Sigmoid colon (tissue), 7 donors: ENCODE data around the gene URB1. TPM values are rescaled to one million over a fixed set of nuclear protein-coding genes. Genes with fewer than 3 reads are reported as not detected.
A peak's percentile ranks its signal among the peaks of the same experiment; 100 is the strongest.

Experiments
- DNase-seq: peaks from one replicate; pipeline ENCODE4 v3.0.0-alpha.2; 2019
- H3K27ac ChIP-seq, 4 donors: fragments of 200-600 bp; sonication (generic); one replicate each; pipeline ENCODE4 v1.5.1; 2016 to 2019; ENCODE audit warnings: mild to moderate bottlenecking in 1 of 4
- H3K27me3 ChIP-seq, 3 donors: fragments of 200-600 bp; sonication (generic); one replicate each; pipeline ENCODE4 v1.5.1; 2019; ENCODE audit warnings: mild to moderate bottlenecking in 1 of 3
- H3K36me3 ChIP-seq, 4 donors: fragments of 200-600 bp; sonication (generic); one replicate each; pipeline ENCODE4 v1.5.1; 2016 to 2019
- H3K4me1 ChIP-seq, 4 donors: fragments of 200-600 bp; sonication (generic); one replicate each; pipeline ENCODE4 v1.5.1; 2017 to 2019
- H3K4me3 ChIP-seq, 4 donors: fragments of 200-600 bp; sonication (generic); one replicate each; pipeline ENCODE4 v1.5.1; 2017 to 2019; ENCODE audit warnings: mild to moderate bottlenecking in 2 of 4, moderate library complexity in 1 of 4
- H3K9me3 ChIP-seq, 4 donors: fragments of 200-600 bp in 3 of 4; sonication (generic) in 3 of 4; one replicate each; pipeline versions ENCODE4 v1.5.1 to v1.6.1; 2013 to 2019
- EP300 ChIP-seq, 4 donors: sonication (generic); formaldehyde crosslinking; IDR thresholded peaks; one replicate each; pipeline ENCODE4 v1.6.1; 2017; ENCODE audit warnings: antibody characterized with exemption in 4 of 4
- POLR2A ChIP-seq, 2 donors: fragments of 450-650 bp; IDR thresholded peaks; one replicate each; pipeline ENCODE4 v1.6.1; 2016; ENCODE audit warnings: antibody characterized with exemption in 2 of 2, mild to moderate bottlenecking in 2 of 2, moderate library complexity in 2 of 2
- POLR2AphosphoS5 ChIP-seq, 4 donors: sonication (generic); formaldehyde crosslinking; IDR thresholded peaks; one replicate each; pipeline ENCODE4 v1.6.1; 2017; ENCODE audit warnings: antibody characterized with exemption in 4 of 4
- WGBS, 2 donors: extraction: QIAGEN DNeasy Blood & Tissue Kit; methylation state at CpG; one replicate each; pipeline ENCODE4 v1.1.7; 2013; 5-methylcytosine and 5-hydroxymethylcytosine counted together
- intact Hi-C: fragments of 100-400 bp; cut with DNase I; formaldehyde crosslinking; loops from one replicate; pipeline ENCODE4 v1.15.1; 2023
- polyA plus RNA-seq, 3 donors: library from polyadenylated mRNA; stranded (reverse); fragments of 200-250 nt; gene quantifications; one replicate each; pipeline ENCODE4 v1.2.3, GENCODE V29; 2013
- total RNA-seq, 4 donors: library from RNA; depleted of rRNA; stranded (reverse); fragments of >200 nt; gene quantifications; one replicate each; pipeline ENCODE4 v1.1.0, GENCODE V29; 2016
- TF ChIP-seq, protein P1 (sequence below), 4 experiments: fragments of 450-650 bp in 3 of 4; fragments of 200-600 bp in 1 of 4; IDR thresholded peaks; one replicate each; pipeline ENCODE4 v1.5.1; 2016 to 2019; ENCODE audit warnings: antibody characterized with exemption in 4 of 4, mild to moderate bottlenecking in 3 of 4, moderate library complexity in 2 of 4
- donor health status: healthy with polysubstance abuse.
- donor health status: Bipolar disorder and iron deficiency.
- donor health status: healthy.

Gene URB1
- total and polyA plus RNA-seq, 7 donors = 0.60 to 16.7 (median 7.5) TPM

DNA sequence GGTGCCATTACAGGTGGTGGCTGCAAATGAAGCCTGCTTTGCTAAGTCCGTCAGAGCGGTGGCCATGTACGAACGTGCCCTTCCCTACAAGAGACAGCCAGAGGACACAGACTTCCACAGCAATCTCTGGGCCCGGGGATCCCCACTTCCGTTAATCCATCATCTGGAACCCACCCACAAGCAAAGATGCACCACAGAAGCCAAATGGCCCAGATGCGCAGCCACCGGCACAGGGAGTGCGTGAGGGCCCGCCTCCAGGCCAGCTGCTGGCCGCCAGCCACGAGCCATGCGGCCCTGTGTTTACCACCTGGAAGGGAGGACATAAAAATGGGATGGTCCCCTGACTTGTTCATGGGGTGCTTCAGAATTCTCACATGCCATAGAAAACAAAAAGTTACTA lies 72.1 kb downstream of the URB1 start:
- peaks cover 39 to 100% (median 75%) of the 10 kb centered on the region in 4 donors for H3K36me3 ChIP-seq
- no peak for DNase-seq
- no peak for TF ChIP-seq POLR2A (IDR thresholded peaks at IDR 0.05)
- no peak for TF ChIP-seq POLR2AphosphoS5 (IDR thresholded peaks at IDR 0.05)
- TF ChIP-seq EP300 (IDR thresholded peaks at IDR 0.05) = no peak
- TF ChIP-seq, protein P1, sequence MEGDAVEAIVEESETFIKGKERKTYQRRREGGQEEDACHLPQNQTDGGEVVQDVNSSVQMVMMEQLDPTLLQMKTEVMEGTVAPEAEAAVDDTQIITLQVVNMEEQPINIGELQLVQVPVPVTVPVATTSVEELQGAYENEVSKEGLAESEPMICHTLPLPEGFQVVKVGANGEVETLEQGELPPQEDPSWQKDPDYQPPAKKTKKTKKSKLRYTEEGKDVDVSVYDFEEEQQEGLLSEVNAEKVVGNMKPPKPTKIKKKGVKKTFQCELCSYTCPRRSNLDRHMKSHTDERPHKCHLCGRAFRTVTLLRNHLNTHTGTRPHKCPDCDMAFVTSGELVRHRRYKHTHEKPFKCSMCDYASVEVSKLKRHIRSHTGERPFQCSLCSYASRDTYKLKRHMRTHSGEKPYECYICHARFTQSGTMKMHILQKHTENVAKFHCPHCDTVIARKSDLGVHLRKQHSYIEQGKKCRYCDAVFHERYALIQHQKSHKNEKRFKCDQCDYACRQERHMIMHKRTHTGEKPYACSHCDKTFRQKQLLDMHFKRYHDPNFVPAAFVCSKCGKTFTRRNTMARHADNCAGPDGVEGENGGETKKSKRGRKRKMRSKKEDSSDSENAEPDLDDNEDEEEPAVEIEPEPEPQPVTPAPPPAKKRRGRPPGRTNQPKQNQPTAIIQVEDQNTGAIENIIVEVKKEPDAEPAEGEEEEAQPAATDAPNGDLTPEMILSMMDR (IDR thresholded peaks at IDR 0.05) = no peak
- H3K9me3 ChIP-seq = no peaks in the 10 kb centered on the region
- no peak overlapping the region for H3K4me3 ChIP-seq
- WGBS, 2 donors = 91 to 92% methylated on average over 13 of the region's 13 CpGs
- H3K27me3 ChIP-seq = no peaks in the 10 kb centered on the region
- intact Hi-C loops = no loop called here
- no peak overlapping the region for H3K27ac ChIP-seq
- no peaks in the 10 kb centered on the region for H3K4me1 ChIP-seq

DNA sequence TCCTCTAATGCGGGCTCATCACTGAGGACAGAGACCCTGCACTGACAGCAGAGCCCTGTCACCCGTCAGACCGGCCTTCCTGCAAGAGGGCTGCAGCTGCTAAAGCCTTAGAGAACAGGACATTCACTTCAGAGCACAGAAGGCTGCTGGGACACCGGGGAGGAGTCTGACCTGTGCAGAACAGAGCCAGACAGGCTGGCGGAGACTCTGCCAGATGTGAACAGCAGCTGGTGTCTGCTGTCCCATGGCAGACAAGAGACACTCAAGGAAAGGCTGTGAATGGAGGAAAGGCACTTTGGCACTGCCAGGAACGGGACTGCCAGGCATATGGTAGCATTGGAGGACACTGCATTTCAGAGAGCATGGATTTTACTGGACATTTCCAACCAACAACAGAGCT lies 72.8 kb downstream of the URB1 start:
- DNase-seq = no peak
- peaks cover 35 to 100% (median 77%) of the 10 kb centered on the region in 4 donors for H3K36me3 ChIP-seq
- 90 to 93% methylated on average over 6 of the region's 6 CpGs for WGBS, 2 donors

GRCh38 chr21:32319012-32319411 lies 73.8 kb downstream of the URB1 start:
- no peak overlapping the region for H3K27ac ChIP-seq
- DNase-seq = no peak
- no peaks in the 10 kb centered on the region for H3K9me3 ChIP-seq
- intact Hi-C loops = no loop called here
- TF ChIP-seq POLR2A (IDR thresholded peaks at IDR 0.05) (no peak), EP300 (IDR thresholded peaks at IDR 0.05) (no peak), POLR2AphosphoS5 (IDR thresholded peaks at IDR 0.05) (no peak)
- TF ChIP-seq, protein P1 (IDR thresholded peaks at IDR 0.05) = no peak
- no peaks in the 10 kb centered on the region for H3K27me3 ChIP-seq
- peaks cover 25 to 100% (median 74%) of the 10 kb centered on the region in 4 donors for H3K36me3 ChIP-seq
- WGBS, 2 donors = 95 to 96% methylated on average over 7 of the region's 7 CpGs
- H3K4me1 ChIP-seq = no peaks in the 10 kb centered on the region
- H3K4me3 ChIP-seq = no peak overlapping the region

More for the DNA sequence above, 72.8 kb downstream of the URB1 start:
- Histone ChIP-seq H3K4me1 (no peaks in the 10 kb centered on the region), H3K27ac (no peak overlapping the region), H3K4me3 (no peak overlapping the region), H3K9me3 (no peaks in the 10 kb centered on the region), H3K27me3 (no peaks in the 10 kb centered on the region)
- intact Hi-C loops = no loop called here
- TF ChIP-seq POLR2AphosphoS5 (IDR thresholded peaks at IDR 0.05) (peak in 2 of 4 donors; percentile 27 to 30), POLR2A (IDR thresholded peaks at IDR 0.05) (no peak)

DNA sequence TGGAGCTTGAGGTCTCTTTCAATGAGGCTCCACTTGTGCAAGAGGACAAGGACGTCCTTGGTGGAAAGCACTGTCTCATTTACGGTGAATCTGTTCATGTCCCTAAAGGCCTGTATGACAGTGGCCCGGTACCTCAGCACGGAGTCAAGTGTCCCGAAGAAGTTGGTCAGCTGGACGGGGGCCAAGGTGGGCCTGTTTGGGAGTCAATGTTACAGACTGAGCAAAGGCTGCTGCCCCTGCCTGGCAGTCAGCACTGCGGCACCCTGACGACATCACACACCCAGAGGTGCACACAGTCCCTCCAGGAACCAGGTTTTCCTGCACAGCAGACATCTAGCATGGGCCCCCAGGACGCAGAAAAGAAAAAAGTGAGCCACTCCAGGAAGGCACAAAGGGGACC lies 75.1 kb downstream of the URB1 start:
- Histone ChIP-seq H3K9me3 (no peaks in the 10 kb centered on the region), H3K36me3 (peaks cover 18 to 100% (median 61%) of the 10 kb centered on the region in 4 donors), H3K4me3 (no peak overlapping the region), H3K27ac (no peak overlapping the region), H3K27me3 (no peaks in the 10 kb centered on the region), H3K4me1 (no peaks in the 10 kb centered on the region)
- intact Hi-C loops = no loop called here
- TF ChIP-seq, protein P1 (IDR thresholded peaks at IDR 0.05) = no peak
- TF ChIP-seq POLR2AphosphoS5 (IDR thresholded peaks at IDR 0.05) = no peak
- no peak for TF ChIP-seq POLR2A (IDR thresholded peaks at IDR 0.05)
- TF ChIP-seq EP300 (IDR thresholded peaks at IDR 0.05) = no peak
- no peak for DNase-seq
- 86 to 93% methylated on average over 9 of the region's 9 CpGs for WGBS, 2 donors

DNA sequence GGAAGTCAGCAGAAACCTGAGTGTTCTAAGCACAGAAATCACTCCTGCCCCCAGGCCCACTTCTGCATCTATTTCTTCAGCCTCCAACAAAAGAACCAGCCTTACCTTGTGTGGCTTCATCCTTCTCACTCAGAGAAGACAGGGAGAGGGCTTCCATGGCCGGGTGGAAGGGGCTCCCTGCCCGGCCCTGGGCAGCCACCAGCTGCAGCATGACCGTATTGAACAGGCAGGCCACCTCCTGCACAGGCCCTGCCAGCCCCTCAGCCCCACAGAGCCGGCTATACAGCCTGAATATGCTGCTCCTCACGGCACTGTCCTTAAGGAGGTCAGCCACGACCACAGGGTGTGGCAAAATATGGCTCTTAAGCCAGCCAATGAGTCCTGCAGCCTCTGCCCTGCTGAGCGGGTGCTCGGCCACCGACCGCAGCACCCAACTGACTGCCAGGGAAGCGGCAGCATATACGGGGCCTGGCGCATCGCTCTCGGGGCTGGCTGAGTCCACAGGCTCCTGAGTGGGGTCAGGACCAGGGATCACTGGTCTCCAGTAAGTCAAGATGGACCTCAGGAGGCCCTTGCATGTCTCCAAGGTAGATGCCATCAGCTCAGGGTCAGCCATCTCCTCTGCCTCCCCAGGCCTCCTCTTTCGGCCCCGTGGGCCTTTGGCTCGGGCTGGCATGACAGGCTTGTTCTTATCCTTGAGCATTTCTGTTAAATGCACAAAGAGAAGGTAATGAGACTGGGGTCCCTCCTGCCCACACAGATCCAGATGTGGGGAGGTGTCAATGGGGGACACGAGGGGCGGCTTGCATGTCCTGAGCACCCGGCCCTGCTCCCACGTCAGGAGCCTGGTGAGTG lies 76.2 kb downstream of the URB1 start:
- DNase-seq = no peak
- 93 to 95% methylated on average over 22 of the region's 22 CpGs for WGBS, 2 donors

More for the DNA sequence above, 76.2 kb downstream of the URB1 start:
- Histone ChIP-seq H3K9me3 (no peaks in the 10 kb centered on the region), H3K4me3 (no peak overlapping the region), H3K36me3 (peaks cover 17 to 100% (median 55%) of the 10 kb centered on the region in 4 donors), H3K27me3 (no peaks in the 10 kb centered on the region), H3K4me1 (no peaks in the 10 kb centered on the region), H3K27ac (no peak overlapping the region)
- intact Hi-C loops = no loop called here
- no peak for TF ChIP-seq POLR2A (IDR thresholded peaks at IDR 0.05)
- TF ChIP-seq, protein P1 (IDR thresholded peaks at IDR 0.05) = no peak
- TF ChIP-seq EP300 (IDR thresholded peaks at IDR 0.05) = no peak
- TF ChIP-seq POLR2AphosphoS5 (IDR thresholded peaks at IDR 0.05) = no peak
